GM23248 (cell line): ENCODE results near the gene MTHFD1L.

Experiments
- EZH2 ChIP-seq: fragments of 200-600 bp; sonication (generic); IDR thresholded peaks from 2 replicates; pipeline ENCODE4 v1.6.1; 2018; ENCODE audit warnings: antibody characterized with exemption, mild to moderate bottlenecking; ENCODE audit not compliant: insufficient read depth, poor library complexity, severe bottlenecking
- EZH2phosphoT487 ChIP-seq: fragments of 200-600 bp; sonication (generic); IDR thresholded peaks from 2 replicates; pipeline ENCODE4 v1.6.1; 2018; ENCODE audit warnings: antibody characterized with exemption, moderate library complexity, mild to moderate bottlenecking, low read depth; ENCODE audit not compliant: insufficient read depth

DNA sequence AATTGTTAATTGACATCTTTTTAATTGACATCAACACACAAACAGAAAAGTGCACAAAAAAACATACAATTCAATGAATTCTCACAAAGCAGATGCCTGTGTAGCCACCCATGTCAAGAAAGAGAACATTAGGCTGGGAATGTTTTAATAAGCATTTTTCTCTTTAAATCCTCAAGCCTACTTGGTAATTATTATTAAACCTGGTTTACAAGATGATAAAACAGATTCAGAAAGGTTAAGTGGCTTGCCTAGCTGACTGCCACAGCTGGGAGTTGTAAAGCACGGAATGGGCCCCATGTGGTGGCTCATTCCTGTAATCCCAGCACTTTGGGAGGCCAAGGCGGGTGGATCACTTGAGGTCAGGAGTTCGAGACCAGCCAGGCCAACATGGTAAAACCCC lies 284.3 kb downstream of the MTHFD1L start:
- TF ChIP-seq EZH2 = no peak
- TF ChIP-seq EZH2phosphoT487 = no peak
